H9 (cell line): ENCODE results near the gene TRIM2. TPM values are rescaled to one million over a fixed set of nuclear protein-coding genes. Genes with fewer than 3 reads are reported as not detected.

Experiments used
- DNase-seq: peaks from one replicate; pipeline ENCODE4 v3.0.0-alpha.2; 2017
- H2AFZ ChIP-seq: one replicate; pipeline ENCODE4 v1.6.1; 2013; ENCODE audit warnings: mild to moderate bottlenecking, low read length, control low read depth, moderate library complexity
- H2AK5ac ChIP-seq: 2 replicates; pipeline ENCODE4 v1.6.1; 2013; ENCODE audit warnings: low read length, control low read depth, mixed read lengths; ENCODE audit not compliant: insufficient read length
- H2BK120ac ChIP-seq: one replicate; pipeline ENCODE4 v1.6.1; 2013; ENCODE audit warnings: low read depth, mild to moderate bottlenecking, low read length, control low read depth, inconsistent platforms; ENCODE audit not compliant: poor library complexity, severe bottlenecking
- H2BK12ac ChIP-seq: 2 replicates; pipeline ENCODE4 v1.6.1; 2013; ENCODE audit warnings: low read length, control low read depth, mixed read lengths, low read depth; ENCODE audit not compliant: insufficient read length
- H2BK15ac ChIP-seq: 2 replicates; pipeline ENCODE4 v1.6.1; 2013; ENCODE audit warnings: low read depth, low read length, control low read depth
- H2BK20ac ChIP-seq: one replicate; pipeline ENCODE4 v1.6.1; 2013; ENCODE audit warnings: low read depth, mild to moderate bottlenecking, low read length, control low read depth, inconsistent platforms; ENCODE audit not compliant: poor library complexity, severe bottlenecking
- H2BK5ac ChIP-seq: 2 replicates; pipeline ENCODE4 v1.6.1; 2013; ENCODE audit warnings: low read length, control low read depth, mixed read lengths; ENCODE audit not compliant: insufficient read length
- H3K14ac ChIP-seq: 2 replicates; pipeline ENCODE4 v1.6.1; 2013; ENCODE audit warnings: low read length, control low read depth; ENCODE audit not compliant: insufficient read depth
- H3K18ac ChIP-seq: 2 replicates; pipeline ENCODE4 v1.6.1; 2013; ENCODE audit warnings: low read depth, mild to moderate bottlenecking, mixed read lengths, low read length, control low read depth; ENCODE audit not compliant: insufficient read length
- H3K23ac ChIP-seq: 2 replicates; pipeline ENCODE4 v1.6.1; 2013; ENCODE audit warnings: low read length, control low read depth, mixed read lengths, low read depth; ENCODE audit not compliant: insufficient read length
- H3K23me2 ChIP-seq: 2 replicates; pipeline ENCODE4 v1.6.1; 2013; ENCODE audit warnings: low read depth, mild to moderate bottlenecking, mixed read lengths, low read length, control low read depth; ENCODE audit not compliant: insufficient read length, poor library complexity, severe bottlenecking
- H3K27ac ChIP-seq: 2 replicates; pipeline ENCODE4 v1.5.1; 2013; ENCODE audit warnings: low read length, control low read depth, mixed read lengths, low read depth; ENCODE audit not compliant: insufficient read length
- H3K27me3 ChIP-seq: 2 replicates; pipeline ENCODE4 v1.6.1; 2013; ENCODE audit warnings: low read length, control low read depth, inconsistent platforms; ENCODE audit not compliant: insufficient read depth
- H3K4ac ChIP-seq: 2 replicates; pipeline ENCODE4 v1.6.1; 2013; ENCODE audit warnings: low read depth, mild to moderate bottlenecking, control low read depth, inconsistent platforms, low read length, moderate library complexity
- H3K4me1 ChIP-seq: 2 replicates; pipeline ENCODE4 v1.6.1; 2013; ENCODE audit warnings: low read length, control low read depth, inconsistent platforms; ENCODE audit not compliant: insufficient read depth
- H3K4me2 ChIP-seq: 2 replicates; pipeline ENCODE4 v1.6.1; 2013; ENCODE audit warnings: low read length, control low read depth, mixed read lengths; ENCODE audit not compliant: insufficient read length, insufficient read depth
- H3K56ac ChIP-seq: 2 replicates; pipeline ENCODE4 v1.6.1; 2013; ENCODE audit warnings: low read depth, mild to moderate bottlenecking, mixed read lengths, low read length, control low read depth; ENCODE audit not compliant: insufficient read length
- H3K79me1 ChIP-seq: 2 replicates; pipeline ENCODE4 v1.6.1; 2013; ENCODE audit warnings: low read depth, mild to moderate bottlenecking, moderate library complexity, low read length, control low read depth, inconsistent platforms; ENCODE audit not compliant: insufficient read depth, poor library complexity, severe bottlenecking
- H3K79me2 ChIP-seq: 2 replicates; pipeline ENCODE4 v1.6.1; 2013; ENCODE audit warnings: low read length, control low read depth, inconsistent platforms; ENCODE audit not compliant: insufficient read depth
- H3K9ac ChIP-seq: 2 replicates; pipeline ENCODE4 v1.6.1; 2013; ENCODE audit warnings: low read length, control low read depth, mixed read lengths; ENCODE audit not compliant: insufficient read length; ENCODE audit errors: extremely low read depth
- H3K9me3 ChIP-seq: one replicate; pipeline ENCODE4 v1.6.1; 2013; ENCODE audit warnings: low read depth, low read length, inconsistent platforms; ENCODE audit not compliant: control insufficient read depth
- H3T11ph ChIP-seq: one replicate; pipeline ENCODE4 v1.6.1; 2013; ENCODE audit warnings: mild to moderate bottlenecking, low read length, control low read depth, inconsistent platforms
- H4K20me1 ChIP-seq: one replicate; pipeline ENCODE4 v1.6.1; 2013; ENCODE audit not compliant: control insufficient read depth, insufficient read length, insufficient read depth
- H4K5ac ChIP-seq: 2 replicates; pipeline ENCODE4 v1.6.1; 2013; ENCODE audit warnings: low read depth, mild to moderate bottlenecking, mixed read lengths, low read length, control low read depth; ENCODE audit not compliant: insufficient read length
- H4K8ac ChIP-seq: replicated peaks from 2 replicates; pipeline ENCODE4 v1.6.1; 2013; ENCODE audit warnings: low read length, control low read depth, mixed read lengths, low read depth; ENCODE audit not compliant: insufficient read length
- H4K91ac ChIP-seq: 2 replicates; pipeline ENCODE4 v1.6.1; 2013; ENCODE audit warnings: low read depth, mild to moderate bottlenecking, moderate library complexity, mixed read lengths, low read length, control low read depth; ENCODE audit not compliant: insufficient read length
- H3K27ac Mint-ChIP-seq, 3 experiments: 2 replicates in 2 of 3; 3 replicates in 1 of 3; pipeline ENCODE4 v1.8.0; 2020 to 2021; ENCODE audit warnings: mixed read lengths in 3 of 3, mild to moderate bottlenecking in 1 of 3, moderate library complexity in 1 of 3
- H3K27me3 Mint-ChIP-seq: 2 replicates; pipeline ENCODE4 v1.8.0; 2021; ENCODE audit warnings: low read depth, mild to moderate bottlenecking, moderate library complexity, mixed read lengths
- H3K36me3 Mint-ChIP-seq, 3 experiments: 2 replicates in 2 of 3; 3 replicates in 1 of 3; pipeline ENCODE4 v1.8.0; 2020 to 2021; ENCODE audit warnings: low read depth in 3 of 3, mixed read lengths in 3 of 3; ENCODE audit not compliant: insufficient read depth in 1 of 3
- H3K4me1 Mint-ChIP-seq, 2 experiments: 2 replicates each; pipeline ENCODE4 v1.8.0; 2020; ENCODE audit warnings: mixed read lengths in 2 of 2
- H3K4me3 Mint-ChIP-seq, 2 experiments: 2 replicates in 1 of 2; 3 replicates in 1 of 2; pipeline ENCODE4 v1.8.0; 2020 to 2021; ENCODE audit warnings: mild to moderate bottlenecking in 2 of 2, mixed read lengths in 2 of 2, moderate library complexity in 1 of 2
- H3K9me3 Mint-ChIP-seq, 2 experiments: 2 replicates in 1 of 2; 3 replicates in 1 of 2; pipeline ENCODE4 v1.8.0; 2020; ENCODE audit warnings: mild to moderate bottlenecking in 2 of 2, mixed read lengths in 2 of 2, moderate library complexity in 1 of 2
- CTCF ChIP-seq: fragments of 200-600 bp; sonication (generic); conservative IDR thresholded peaks from 3 replicates; pipeline ENCODE4 v1.8.0; 2021; ENCODE audit warnings: antibody characterized with exemption, mild to moderate bottlenecking
- WGBS: extraction: QIAGEN DNeasy Blood & Tissue Kit; methylation state at CpG from one replicate; pipeline ENCODE4 v1.1.7; 2013; ENCODE audit warnings: missing lambda C conversion rate, low lambda C conversion rate, mixed read lengths; ENCODE audit not compliant: insufficient read length; ENCODE audit errors: extremely low coverage; 5-methylcytosine and 5-hydroxymethylcytosine counted together
- total RNA-seq: library from RNA; stranded (reverse); gene quantifications from 2 replicates; pipeline ENCODE4 v1.2.1, GENCODE V29; 2021

TRIM2 gene
- total RNA-seq, 1 experiment from 2014 or later, result 28.9 TPM

- Histone ChIP-seq H3K4ac (no peak overlapping the region), H3K79me2 (no peaks in the 10 kb centered on the region), H3K27ac (no peak overlapping the region), H3K27me3 (no peaks in the 10 kb centered on the region), H4K91ac (no peak overlapping the region), H2BK20ac (no peak overlapping the region), H3T11ph (no peak overlapping the region), H3K79me1 (no peaks in the 10 kb centered on the region), H3K18ac (no peak overlapping the region), H4K20me1 (no peaks in the 10 kb centered on the region), H2BK5ac (no peak overlapping the region), H2BK15ac (no peak overlapping the region), H3K56ac (no peak overlapping the region), H2BK12ac (no peak overlapping the region), H2BK120ac (no peak overlapping the region), H4K8ac (no peak overlapping the region), H4K5ac (no peak overlapping the region), H3K9ac (no peak overlapping the region), H3K23me2 (no peaks in the 10 kb centered on the region), H2AFZ (no peak overlapping the region), H3K4me2 (no peak overlapping the region), H3K14ac (no peak overlapping the region), H2AK5ac (no peak overlapping the region), H3K9me3 (no peaks in the 10 kb centered on the region), H3K23ac (no peak overlapping the region), H3K4me1 (no peaks in the 10 kb centered on the region)
- Mint-ChIP-seq H3K9me3 (no peaks in the 10 kb centered on the region), H3K27ac (peak overlapping the region in 1 of 3 experiments; percentile 29; a peak in 1 of 7 replicates), H3K4me1 (peaks cover 0 to 5% of the 10 kb centered on the region in 2 experiments; a peak in 3 of 4 replicates), H3K4me3 (no peak overlapping the region), H3K27me3 (no peaks in the 10 kb centered on the region), H3K36me3 (peaks cover 4 to 8% (median 7%) of the 10 kb centered on the region in 3 experiments)
- DNase-seq, result no peak
- no CpG with 5 or more reads among the region's 2 CpGs for WGBS
- no peak for TF ChIP-seq CTCF
These were observed 181.5 kb downstream of the TRIM2 start for GRCh38 chr4:153385784-153386183.
